HG03469 (cell line): Measurements from ENCODE around the gene RAB17.
"Not testable (repeated sequence)": the region's sequence is repeated elsewhere in the genome, so short reads cannot be mapped to it uniquely, and the experiment has no call there.

Source experiments
- ATAC-seq: cut with Tn5 transposase; IDR thresholded peaks from one replicate; pipeline ENCODE4 v1.9.1; 2021; ENCODE audit warnings: mild to moderate bottlenecking, moderate library complexity, moderate number of reproducible peaks; ENCODE audit not compliant: unreplicated experiment

RAB17 gene

GRCh38 chr2:237600205-237600846 is 9.8 kb upstream of the RAB17 start:
- ATAC-seq, result no peak

GRCh38 chr2:237599465-237600110 is 9.1 kb upstream of the RAB17 start:
- ATAC-seq, result no peak

- ATAC-seq, result no peak
Measured at GRCh38 chr2:237598468-237599208, 8.1 kb upstream of the RAB17 start.

- ATAC-seq, result no peak
Measured at GRCh38 chr2:237597196-237598145, 6.9 kb upstream of the RAB17 start.

- ATAC-seq, result no peak
Measured at GRCh38 chr2:237596520-237597195, 6.1 kb upstream of the RAB17 start.

- not testable (repeated sequence) for ATAC-seq
Measured at GRCh38 chr2:237595829-237596519, 5.4 kb upstream of the RAB17 start.

GRCh38 chr2:237594514-237594871 is 4.0 kb upstream of the RAB17 start:
- ATAC-seq, result no peak

- no peak for ATAC-seq
Measured at GRCh38 chr2:237593596-237594320, 3.2 kb upstream of the RAB17 start.

- ATAC-seq, result no peak
Measured at GRCh38 chr2:237593036-237593435, 2.5 kb upstream of the RAB17 start.

- no peak for ATAC-seq
Measured at GRCh38 chr2:237592425-237592980, 2.0 kb upstream of the RAB17 start.

GRCh38 chr2:237591141-237591881 is 777 bp upstream of the RAB17 start:
- ATAC-seq, result no peak

- no peak for ATAC-seq
Measured at GRCh38 chr2:237588044-237588696, 2.4 kb downstream of the RAB17 start.

- no peak for ATAC-seq
Measured at GRCh38 chr2:237585590-237586221, 4.8 kb downstream of the RAB17 start.

GRCh38 chr2:237583385-237584295 is 6.9 kb downstream of the RAB17 start:
- no peak for ATAC-seq

- ATAC-seq, result no peak
Measured at GRCh38 chr2:237581751-237582746, 8.5 kb downstream of the RAB17 start.
